ENCODE data around the gene ABHD4.
"Not testable (repeated sequence)": the region's sequence is repeated elsewhere in the genome, so short reads cannot be mapped to it uniquely, and the experiment has no call there.

The ABHD4 gene

DNA sequence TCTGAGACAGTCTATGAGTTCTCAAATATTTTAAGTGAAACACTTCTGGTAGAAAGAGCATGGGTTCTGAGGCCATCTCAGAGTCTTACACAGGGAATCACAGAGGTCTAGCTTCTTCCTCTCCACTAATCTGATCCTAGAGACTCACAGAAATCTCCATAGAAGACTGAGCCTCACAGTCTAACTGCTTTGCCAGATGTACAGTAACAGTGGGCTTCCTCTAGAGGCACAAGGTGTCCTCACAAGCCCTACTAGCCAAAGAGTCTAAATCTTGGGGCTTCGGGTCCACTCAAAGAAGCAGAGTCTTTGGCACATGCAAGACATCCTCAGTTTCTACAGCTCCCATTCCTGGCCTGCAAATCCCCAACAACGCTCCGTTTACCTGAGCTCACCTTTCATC is 32.0 kb downstream of the ABHD4 start:
- DNase-seq = no peak

- no peak for DNase-seq
Measured at GRCh38 chr14:22630486-22630885, 32.4 kb downstream of the ABHD4 start.

GRCh38 chr14:22634233-22634900 is 36.3 kb downstream of the ABHD4 start:
- DNase-seq = no peak

DNA sequence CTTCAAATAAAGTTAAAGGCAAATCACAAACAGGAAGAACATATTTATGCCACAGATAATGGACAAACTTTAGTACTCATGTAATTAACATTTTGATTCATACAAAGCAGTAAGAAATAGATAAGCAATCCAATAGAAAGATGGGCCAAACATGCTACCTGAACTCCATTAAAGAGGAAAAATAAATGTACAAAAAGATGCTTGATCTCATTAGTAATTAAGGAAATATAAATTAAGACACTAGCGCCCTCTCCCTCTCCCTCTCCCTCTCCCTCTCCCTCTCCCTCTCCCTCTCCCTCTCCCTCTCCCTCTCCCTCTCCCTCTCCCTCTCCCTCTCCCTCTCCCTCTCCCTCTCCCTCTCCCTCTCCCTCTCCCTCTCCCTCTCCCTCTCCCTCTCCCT is 37.9 kb downstream of the ABHD4 start:
- not testable (repeated sequence) for DNase-seq

DNA sequence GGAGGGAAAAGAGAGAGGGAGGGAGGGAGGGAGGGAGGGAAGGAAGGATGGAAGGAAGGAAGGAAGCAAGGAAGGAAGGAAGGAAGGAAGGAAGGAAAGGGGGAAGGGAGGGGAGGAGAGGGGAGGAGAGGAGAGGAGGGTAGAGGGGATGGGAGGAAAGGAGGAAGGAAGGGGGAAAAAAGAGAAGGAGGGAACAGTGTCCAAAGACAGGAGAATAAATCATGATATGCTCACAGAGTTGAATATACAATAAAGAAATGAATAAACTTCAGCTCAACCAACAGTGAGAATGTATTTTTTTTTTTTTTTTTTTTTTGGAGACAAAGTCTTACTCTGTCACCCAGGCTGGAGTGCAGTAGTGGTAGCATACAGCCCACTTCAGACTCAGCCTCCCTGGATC is 42.1 kb downstream of the ABHD4 start:
- DNase-seq = no peak

DNA sequence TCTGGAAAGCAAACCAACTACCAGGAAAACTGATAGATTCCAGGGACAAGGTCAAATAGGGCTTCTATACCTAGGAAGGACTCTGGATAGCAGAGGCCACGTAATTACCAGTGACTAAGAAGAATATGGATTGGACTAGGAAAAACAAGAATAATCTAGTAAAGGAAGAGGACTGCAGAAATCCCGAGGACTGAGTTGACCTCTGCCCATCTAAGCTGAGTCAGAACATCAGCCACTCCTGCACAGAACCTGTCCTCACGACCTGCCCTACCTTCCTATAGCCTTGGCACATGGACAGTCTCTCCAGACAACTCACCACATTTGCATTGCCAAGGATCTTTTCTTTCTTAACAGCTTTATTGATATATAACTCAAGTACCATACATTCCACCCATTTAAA is 43.7 kb downstream of the ABHD4 start:
- no peak for DNase-seq

- DNase-seq = no peak
Measured at GRCh38 chr14:22644305-22644635, 46.2 kb downstream of the ABHD4 start, which contains the start of gene OR6J1. OR6J1 (minus strand) TSS chr14:22644352; CDS start chr14:22634811, 9,541 bp downstream.

GRCh38 chr14:22646570-22647254 is 48.6 kb downstream of the ABHD4 start:
- no peak for DNase-seq

GRCh38 chr14:22648506-22648905 is 50.4 kb downstream of the ABHD4 start:
- no peak for DNase-seq

DNA sequence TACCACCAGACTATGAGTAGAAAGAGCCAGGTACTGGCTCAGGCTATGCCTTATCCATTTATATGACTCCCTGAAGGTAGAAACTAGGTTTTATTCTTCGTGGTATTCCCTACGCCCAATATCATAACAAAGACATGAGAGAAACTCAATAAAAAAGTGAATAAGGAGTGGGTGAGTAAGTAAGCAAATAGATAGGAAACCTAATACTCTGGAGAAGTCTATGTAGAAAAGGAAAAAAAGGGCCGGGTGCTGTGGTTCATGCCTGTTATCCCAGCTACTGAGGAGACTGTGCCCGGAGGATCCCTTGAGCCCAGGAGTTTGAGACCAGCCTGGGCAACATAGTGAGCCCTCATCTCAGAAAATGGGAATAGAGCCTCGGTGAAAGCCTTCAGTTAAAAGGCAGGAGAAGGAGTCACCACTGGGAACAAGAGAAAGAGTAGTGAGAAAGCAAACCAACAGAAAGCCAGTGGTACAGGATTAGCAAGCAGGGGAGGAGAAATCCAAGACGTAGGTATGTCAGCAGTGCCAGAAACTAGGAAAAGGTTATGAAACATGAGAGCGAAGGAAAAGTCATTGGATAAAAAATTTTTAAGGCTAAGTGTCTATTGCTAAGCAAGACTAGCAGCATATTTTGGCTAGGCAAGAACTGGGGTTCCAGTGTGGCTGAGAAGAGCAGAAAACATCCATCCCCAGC is 52.1 kb downstream of the ABHD4 start:
- no peak for DNase-seq

GRCh38 chr14:22650960-22651521 is 52.9 kb downstream of the ABHD4 start:
- peak; percentile 45 to 75 for DNase-seq

DNA sequence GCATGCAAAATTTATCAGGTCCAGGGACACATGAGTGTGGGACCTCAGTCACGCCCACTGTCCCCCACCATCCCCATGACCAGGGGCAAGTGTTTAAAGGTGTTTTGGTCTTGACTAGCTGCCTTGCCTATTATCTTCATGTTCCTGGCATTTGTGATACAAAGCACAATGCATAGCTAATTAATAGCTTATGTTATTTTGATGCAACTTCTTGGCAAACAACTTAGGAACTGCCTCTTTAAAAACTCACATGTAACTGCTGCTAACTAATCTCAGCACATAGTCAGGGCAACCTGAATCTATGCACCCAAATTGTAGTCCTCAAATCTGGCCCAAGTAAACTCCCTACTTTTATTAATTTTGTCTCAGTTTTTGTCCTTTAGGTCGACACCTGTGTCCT is 53.5 kb downstream of the ABHD4 start:
- DNase-seq = no peak

DNA sequence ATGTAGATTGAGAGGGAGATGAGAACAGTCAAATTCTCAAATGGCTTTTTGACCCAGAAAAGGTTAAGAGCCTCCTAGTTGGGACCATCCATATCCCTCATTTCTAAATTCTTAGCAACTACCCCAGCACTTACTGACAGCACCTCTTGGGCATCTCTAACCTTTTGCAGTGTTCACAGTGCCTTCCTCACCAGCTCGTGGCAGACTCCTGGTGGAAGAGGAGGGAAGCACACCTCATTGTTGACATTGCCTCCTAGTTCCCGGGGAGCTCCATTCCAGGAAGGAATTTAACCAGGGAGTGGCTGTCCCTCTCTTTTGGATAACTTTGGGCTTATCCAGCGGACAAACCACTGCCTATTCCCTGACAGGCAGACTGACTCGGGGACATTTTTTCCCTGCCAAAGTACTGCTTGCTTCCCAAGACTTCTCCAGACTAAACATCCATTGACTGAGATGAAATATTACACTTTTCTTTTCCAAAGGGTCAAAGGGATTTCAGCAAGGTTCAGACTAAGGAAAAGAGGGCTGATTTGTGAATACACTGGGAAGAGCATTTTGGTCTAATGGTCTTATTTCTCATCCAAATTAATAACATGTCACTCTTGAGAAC is 55.0 kb downstream of the ABHD4 start:
- DNase-seq = peak; percentile 48 to 72

- DNase-seq = no peak
Measured at GRCh38 chr14:22656226-22656625, 58.1 kb downstream of the ABHD4 start.

DNA sequence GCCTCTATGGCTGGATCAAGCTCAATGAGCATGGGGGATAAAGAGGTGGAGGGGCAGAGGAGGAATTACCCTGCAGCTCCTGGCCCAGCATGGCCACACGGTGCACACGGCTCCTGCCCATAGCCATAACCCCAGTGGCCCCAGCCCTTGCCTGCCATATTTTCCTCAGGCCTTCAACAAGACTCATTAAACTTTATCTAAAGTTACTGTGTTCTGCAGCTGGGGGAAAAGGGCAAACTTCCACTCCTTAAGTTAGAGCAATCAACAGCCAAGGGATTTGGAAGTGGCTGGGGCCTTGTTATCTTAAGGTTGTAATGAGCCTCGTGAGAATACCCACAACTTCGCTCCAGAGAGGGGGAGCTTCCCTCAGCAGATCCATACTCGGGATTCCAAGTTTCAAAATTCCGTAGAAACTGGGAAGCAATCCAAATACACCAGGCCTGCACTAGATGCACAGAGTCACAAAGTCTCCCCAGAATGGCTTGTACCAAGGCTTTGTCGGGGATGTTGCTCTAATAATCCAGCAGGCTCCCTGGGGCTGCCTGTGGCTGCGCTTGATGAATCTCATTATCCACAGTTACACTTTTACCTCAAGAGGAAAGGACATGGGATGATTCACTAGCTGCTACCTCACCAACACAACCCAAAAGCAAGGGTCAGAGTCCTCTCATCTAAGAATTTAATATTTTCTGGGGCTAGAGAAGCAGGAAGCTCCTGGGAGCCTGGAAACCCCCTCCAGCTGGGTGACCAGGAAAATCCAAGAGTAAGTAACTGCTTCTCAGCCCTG is 59.0 kb downstream of the ABHD4 start:
- no peak for DNase-seq

DNA sequence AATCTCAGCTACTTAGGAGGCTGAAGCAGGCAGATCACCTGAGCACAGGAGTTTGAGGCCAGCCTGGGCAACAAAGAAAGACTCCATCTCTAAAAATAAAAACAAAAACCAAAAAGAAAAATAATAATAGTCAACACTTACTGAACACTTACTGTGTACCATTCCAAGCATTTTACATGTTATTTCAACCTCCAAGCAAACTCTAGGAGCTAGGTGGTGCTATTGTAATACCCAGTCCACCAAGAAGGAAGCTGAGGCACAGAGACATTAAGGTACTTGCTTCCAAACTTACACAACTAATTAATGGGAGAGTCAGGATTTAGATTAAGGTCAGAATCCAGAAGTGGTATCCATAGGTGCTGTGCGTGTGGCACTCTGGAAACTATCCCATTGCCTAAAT is 59.8 kb downstream of the ABHD4 start:
- no peak for DNase-seq

DNA sequence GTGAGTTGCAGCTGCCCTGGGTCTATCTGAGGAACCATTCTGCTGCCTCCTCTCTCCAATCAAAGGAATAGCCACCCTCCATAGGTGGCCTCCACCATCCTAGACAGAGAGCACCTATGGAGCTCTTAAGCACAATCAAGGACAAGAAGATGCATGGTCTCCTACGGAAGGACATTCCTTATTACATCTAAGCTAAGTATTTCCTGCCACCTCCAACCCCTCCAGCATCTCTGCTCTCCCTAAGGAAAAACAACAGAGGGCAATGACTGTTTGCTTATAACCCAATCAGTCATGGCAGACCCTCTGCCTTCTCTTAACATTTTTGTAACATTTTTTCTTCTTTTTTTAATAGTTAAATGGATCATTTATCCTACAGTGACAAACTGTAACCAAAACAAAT is 60.8 kb downstream of the ABHD4 start:
- DNase-seq = no peak

DNA sequence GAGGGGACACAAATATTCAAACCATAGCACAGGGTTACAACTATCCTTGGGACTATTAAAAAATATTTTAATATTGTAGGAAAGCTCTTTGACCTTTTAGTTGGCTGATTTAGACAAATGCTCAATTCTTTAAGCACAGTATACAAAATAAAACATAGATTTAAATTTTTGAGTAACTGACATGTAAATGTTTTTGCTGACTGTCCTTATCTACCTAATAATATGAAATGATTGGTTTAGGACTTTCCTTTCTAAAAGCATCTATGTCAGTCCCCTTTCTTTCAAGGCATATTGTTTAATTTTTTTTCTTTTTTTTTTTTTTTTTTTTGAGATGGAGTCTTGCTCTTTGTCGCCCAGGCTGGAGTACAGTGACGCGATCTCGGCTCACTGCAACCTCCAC is 62.6 kb downstream of the ABHD4 start:
- no peak for DNase-seq
